MG63 (cell line): ENCODE measurements around the gene ROCK1. TPM values are rescaled to one million over a fixed set of nuclear protein-coding genes. Genes with fewer than 3 reads are reported as not detected.
"Not testable (repeated sequence)": the region's sequence is repeated elsewhere in the genome, so short reads cannot be mapped to it uniquely, and the experiment has no call there.

Experiments
- DNase-seq: peaks from one replicate; pipeline ENCODE4 v3.0.0-alpha.2; 2020
- H3K27me3 ChIP-seq: fragments of 250-450 bp; sonication (Bioruptor Pico); 2 replicates; pipeline ENCODE4 v1.5.1; 2020; ENCODE audit warnings: mild to moderate bottlenecking, moderate library complexity
- H3K36me3 ChIP-seq: fragments of 250-450 bp; sonication (Bioruptor Pico); 2 replicates; pipeline ENCODE4 v1.5.1; 2020; ENCODE audit warnings: mild to moderate bottlenecking, moderate library complexity
- H3K4me3 ChIP-seq: fragments of 250-450 bp; sonication (Bioruptor Pico); 2 replicates; pipeline ENCODE4 v1.5.1; 2020; ENCODE audit warnings: mild to moderate bottlenecking, moderate library complexity
- H3K9me3 ChIP-seq: fragments of 250-450 bp; sonication (Bioruptor Pico); 2 replicates; pipeline ENCODE4 v1.5.1; 2020; ENCODE audit warnings: mild to moderate bottlenecking, moderate library complexity
- total RNA-seq: library from RNA; depleted of rRNA; stranded (reverse); fragments of >200 nt; shearing (Covaris generic); gene quantifications from 2 replicates; pipeline ENCODE4 v1.2.3, GENCODE V29; 2014; ENCODE audit warnings: low replicate concordance; rRNA removed

ROCK1 gene
- total RNA-seq: 12.4 and 16.4 TPM in 2 replicates

DNA sequence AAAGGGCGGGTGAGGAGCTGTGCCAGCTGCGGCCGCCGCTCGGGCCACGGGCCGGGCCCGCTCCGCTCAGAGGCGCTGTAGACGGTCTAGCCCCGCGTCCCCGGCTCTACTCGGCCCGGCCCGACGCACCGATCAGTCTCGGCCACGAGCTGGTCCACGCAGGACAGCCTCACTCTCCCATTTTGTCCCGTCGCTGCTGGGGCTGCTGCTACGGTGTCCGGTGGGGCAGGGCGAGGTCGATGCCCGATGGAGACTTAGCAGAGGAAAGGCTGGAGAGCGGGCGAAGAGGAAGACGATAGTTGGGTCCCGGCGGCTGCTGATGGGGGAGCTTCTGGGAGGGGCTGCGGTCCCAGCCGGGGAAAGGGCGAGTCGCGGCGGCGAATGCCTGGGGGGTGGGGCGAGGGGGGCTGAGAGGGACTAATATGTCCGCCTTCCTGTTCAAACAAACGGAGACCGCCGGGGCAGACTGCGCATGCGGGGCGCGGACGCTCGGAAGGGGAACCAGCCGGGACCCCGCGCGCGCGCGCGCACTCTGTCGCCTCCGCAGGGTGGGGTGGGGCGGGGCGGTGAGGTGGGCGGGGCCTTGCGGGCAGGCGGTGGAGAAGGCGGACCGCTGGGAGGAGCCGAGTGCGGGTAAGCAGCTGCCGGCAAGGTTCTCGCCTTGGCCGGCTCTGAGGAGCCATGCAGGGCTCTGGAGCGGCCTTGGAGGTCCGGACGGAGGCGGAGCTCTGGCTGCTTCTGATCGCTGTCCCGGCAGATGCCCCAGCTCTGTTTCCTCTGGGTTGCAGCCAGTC, at the start of gene ROCK1:
Gene ROCK1 (minus strand): TSS at position 468 of the 794 bp plus-strand sequence. CDS start 903 bp downstream, outside the sequence.
- H3K9me3 ChIP-seq: no peaks in the 10 kb centered on the region
- H3K36me3 ChIP-seq: peaks cover 9% of the 10 kb centered on the region; the same call in 1 of the 2 replicates
- peak within 1 kb of the TSS; percentile 99 for H3K4me3 ChIP-seq
- H3K27me3 ChIP-seq: no peaks in the 10 kb centered on the region
- DNase-seq: peak; percentile 96

DNA sequence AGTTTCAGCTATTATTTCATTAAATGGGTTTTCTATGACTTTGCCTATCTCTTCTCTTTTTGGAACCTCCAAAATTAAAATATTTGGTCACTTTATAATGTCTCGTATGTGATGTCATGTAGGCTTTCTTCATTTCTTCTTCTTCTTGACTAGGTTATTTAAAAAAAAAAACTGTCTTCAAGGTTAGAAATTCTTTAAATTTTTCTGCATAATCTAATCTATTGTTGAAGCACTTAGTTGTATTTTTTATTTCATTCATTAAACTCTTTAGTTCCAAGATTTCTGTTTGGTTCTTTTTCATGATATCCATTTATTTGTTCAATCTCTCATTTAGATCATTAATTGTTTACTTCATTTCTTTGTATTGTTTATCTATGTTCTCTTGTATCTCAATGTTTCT, 43.8 kb upstream of the ROCK1 start:
- Histone ChIP-seq H3K27me3 (no peaks in the 10 kb centered on the region), H3K36me3 (no peaks in the 10 kb centered on the region), H3K4me3 (no peak overlapping the region), H3K9me3 (peaks cover 4% of the 10 kb centered on the region; the same call in 1 of the 2 replicates)
- no peak for DNase-seq

DNA sequence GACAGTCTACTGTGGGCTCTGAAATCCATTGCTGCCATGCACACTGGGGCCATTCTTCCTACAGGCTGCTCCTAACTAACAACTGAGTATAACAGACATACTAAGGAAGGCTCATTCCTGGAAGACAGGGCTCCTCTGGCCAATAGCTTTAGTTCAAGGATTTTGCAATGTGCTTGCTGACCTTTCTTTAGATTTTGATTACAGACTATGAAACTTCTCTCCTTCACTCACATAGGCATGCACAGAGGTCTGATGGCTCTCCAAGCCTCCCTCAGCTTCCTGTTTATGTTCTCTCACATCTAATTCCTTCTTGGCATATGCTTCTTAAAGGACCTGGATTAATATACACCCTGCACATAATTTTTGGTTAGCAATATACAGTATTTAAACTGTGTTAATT, 34.4 kb upstream of the ROCK1 start:
- Histone ChIP-seq H3K36me3 (no peaks in the 10 kb centered on the region), H3K4me3 (no peak overlapping the region), H3K9me3 (peaks cover 2% of the 10 kb centered on the region; the same call in 1 of the 2 replicates), H3K27me3 (no peaks in the 10 kb centered on the region)
- DNase-seq: no peak

DNA sequence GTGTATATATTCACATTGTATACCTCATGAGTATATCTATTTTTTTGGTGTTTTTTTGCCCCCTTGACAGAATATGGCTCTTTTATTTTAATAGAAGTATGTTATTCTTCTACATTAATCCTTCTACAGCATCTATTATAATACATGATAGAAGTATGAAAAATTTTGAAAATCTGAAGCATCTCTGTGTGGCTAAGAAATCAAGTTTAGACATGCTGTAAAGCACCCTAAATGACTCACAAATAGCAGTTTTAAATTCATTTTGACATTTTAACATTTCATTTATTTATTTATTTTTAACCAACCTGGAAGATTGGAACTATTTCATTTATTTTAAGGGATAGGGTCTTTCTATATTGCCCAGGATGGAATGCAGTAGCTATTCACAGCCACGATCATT, 33.8 kb upstream of the ROCK1 start:
- H3K4me3 ChIP-seq: no peak overlapping the region
- peaks cover under 1% of the 10 kb centered on the region; the same call in 1 of the 2 replicates for H3K9me3 ChIP-seq
- DNase-seq: no peak
- no peaks in the 10 kb centered on the region for H3K36me3 ChIP-seq
- no peaks in the 10 kb centered on the region for H3K27me3 ChIP-seq

DNA sequence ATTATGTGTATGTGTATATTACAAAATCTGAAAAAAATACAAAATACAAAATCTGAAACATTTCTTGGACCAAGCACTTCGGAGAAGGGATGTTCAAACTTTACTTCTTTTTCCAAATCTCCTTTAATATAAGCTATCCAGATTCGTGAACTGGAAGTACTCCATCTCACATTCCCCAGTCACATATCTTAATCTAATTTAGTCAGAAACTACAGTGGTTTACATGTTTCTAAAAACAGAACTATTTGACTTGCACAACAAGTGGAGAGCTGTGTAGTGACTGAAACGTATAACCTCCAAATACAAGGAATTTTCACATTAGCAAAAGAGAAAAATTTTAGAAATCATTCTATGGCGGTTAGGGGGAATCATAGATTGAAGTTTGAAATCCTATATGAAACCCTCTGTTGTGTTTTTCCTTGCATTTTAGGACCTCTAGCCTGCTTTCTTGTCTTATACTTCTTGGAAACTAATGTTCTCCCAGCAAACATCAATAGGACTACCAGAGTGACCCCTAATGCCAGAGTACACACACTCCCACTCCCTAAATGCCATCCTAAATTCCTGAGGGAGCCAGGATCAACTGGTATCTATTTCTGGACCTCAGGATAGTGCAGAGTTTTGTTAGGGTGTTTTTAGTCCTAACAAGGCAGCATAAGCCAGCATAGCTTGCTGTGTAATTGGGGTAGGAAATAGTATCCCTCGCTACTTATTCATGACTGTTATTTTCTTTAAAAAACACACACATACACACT, 30.2 kb upstream of the ROCK1 start:
- Histone ChIP-seq H3K9me3 (no peaks in the 10 kb centered on the region), H3K4me3 (no peak overlapping the region), H3K36me3 (no peaks in the 10 kb centered on the region), H3K27me3 (no peaks in the 10 kb centered on the region)
- no peak for DNase-seq

DNA sequence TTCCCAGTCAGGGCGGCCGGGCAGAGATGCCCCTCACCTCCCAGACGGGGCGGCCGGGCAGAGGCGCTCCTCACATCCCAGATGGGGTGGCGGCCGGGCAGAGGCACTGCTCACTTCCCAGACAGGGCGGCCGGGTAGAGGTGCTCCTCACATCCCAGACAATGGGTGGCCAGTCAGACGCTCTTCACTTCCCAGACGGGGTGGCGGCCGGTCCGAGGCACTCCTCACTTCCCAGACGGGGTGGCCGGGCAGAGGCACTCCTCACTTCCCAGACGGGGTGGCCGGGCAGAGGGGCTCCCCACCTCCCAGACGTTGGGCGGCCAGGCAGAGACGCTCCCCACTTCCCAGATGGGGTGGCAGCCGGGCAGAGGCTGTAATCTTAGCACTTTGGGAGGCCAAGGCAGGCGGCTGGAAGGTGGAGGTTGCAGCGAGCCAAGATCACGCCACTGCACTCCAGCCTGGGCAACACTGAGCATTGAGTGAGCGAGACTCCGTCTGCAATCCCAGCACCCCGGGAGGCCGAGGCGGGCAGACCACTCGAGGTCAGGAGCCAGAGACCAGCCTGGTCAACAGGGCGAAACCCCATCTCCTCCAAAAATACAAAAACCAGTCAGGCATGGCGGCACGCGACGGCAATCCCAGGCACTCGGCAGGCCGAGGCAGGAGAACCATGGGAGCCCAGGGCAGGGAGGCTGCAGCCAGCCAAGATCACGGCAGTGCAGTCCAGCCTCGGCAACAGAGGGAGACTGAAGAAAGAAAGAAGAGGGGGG, 26.3 kb upstream of the ROCK1 start:
- H3K9me3 ChIP-seq, DNase-seq, H3K4me3 ChIP-seq, H3K36me3 ChIP-seq, H3K27me3 ChIP-seq: not testable (repeated sequence)

DNA sequence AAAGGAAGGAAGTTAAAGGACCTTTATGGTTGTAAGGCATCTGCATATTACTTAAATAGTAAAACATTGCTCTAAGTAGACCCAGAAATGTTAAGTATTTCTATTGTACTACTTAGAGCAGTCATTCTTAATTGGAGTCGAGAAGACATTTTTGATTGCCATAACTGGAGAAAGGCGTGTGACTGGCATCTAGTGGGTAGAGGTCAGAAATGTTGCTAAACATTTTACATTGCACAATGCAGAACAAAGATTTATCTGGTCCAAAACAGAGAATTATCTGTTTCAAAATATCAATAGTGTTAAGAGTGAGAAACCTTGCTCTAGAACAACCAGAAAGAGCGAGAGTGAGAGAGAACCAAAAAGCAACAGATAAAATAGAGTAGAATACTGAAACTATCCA, 23.3 kb upstream of the ROCK1 start:
- no peaks in the 10 kb centered on the region for H3K27me3 ChIP-seq
- no peaks in the 10 kb centered on the region for H3K36me3 ChIP-seq
- no peak for DNase-seq
- H3K4me3 ChIP-seq: no peak overlapping the region
- H3K9me3 ChIP-seq: peaks cover 5% of the 10 kb centered on the region

DNA sequence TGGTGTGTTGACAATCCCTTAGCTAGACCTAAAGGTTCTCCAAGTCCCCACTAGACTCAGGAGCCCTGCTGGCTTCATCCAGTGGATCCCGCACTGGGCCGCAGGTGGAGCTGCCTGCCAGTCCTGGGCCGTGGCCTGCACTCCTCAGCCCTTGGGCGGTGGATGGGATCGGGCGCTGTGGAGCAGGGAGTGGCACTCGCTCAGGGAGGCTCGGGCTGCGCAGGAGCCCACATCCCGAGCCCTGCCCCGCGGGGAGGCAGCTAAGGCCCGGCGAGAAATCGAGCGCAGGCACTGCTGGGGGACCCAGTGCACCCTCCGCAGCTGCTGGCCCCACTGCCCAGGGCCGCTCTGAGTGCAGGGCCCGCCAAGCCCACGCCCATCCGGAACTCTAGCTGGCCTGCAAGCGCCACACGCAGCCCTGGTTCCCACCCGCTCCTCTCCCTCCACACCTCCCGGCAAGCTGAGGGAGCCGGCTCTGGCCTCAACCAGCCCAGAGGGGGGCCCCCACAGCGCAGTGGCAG, 20.8 kb upstream of the ROCK1 start:
- Histone ChIP-seq H3K27me3 (no peaks in the 10 kb centered on the region), H3K9me3 (peaks cover 5% of the 10 kb centered on the region), H3K36me3 (no peaks in the 10 kb centered on the region), H3K4me3 (no peak overlapping the region)
- DNase-seq: no peak

DNA sequence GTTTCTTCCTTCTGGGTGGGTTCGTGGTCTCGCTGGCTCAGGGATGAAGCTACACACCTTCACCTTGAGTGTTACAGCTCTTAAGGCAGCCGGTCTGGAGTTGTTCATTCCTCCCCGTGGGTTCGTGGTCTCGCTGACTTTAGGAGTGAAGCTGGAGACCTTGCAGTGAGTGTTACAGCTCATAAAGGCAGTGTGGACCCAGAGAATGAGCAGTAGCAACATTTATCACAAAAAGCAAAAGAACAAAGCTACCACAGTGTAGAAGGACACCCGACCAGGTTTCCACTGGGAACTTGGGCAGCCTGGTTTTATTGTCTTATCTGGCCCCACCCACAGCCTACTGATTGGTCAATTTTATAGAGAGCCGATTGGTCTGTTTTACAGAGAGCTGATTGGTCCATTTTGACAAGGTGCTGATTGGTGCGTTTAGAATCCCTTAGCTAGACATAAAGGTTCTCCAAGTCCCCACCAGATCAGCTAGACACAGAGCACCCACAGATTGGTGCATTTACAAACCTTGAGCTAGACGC, 20.1 kb upstream of the ROCK1 start:
- Histone ChIP-seq H3K36me3 (no peaks in the 10 kb centered on the region), H3K9me3 (peaks cover 5% of the 10 kb centered on the region), H3K27me3 (no peaks in the 10 kb centered on the region), H3K4me3 (no peak overlapping the region)
- DNase-seq: no peak

DNA sequence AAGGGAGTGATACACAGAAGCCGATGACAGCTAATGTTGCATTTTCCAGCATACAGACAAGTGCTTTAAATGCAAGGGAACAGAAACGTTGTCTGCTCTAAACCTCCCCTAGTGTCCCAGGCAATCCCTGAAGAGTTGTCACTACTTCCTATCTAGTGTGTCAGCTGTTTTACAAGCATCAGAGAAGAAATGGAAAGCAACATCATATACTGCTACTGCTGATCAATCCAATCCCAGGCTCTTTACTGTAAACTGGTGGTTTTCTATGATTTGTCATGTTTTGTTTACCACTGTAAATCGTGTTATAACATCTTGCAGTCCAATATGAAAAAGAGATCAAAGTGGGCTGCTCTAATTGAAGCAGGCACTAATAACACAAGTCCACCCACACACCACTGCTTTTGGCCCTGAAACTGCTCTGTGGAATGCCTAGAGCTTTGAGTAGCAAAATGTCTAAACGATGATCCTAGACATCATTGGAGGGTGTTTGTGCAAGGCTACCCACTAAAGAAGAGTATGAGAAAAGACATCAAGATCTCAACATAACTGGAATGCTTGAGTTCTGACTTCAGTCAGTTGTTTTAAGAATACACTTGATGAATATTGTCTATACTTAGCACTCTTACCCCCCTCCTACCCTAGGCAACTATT, 18.1 kb upstream of the ROCK1 start:
- no peak overlapping the region for H3K4me3 ChIP-seq

DNA sequence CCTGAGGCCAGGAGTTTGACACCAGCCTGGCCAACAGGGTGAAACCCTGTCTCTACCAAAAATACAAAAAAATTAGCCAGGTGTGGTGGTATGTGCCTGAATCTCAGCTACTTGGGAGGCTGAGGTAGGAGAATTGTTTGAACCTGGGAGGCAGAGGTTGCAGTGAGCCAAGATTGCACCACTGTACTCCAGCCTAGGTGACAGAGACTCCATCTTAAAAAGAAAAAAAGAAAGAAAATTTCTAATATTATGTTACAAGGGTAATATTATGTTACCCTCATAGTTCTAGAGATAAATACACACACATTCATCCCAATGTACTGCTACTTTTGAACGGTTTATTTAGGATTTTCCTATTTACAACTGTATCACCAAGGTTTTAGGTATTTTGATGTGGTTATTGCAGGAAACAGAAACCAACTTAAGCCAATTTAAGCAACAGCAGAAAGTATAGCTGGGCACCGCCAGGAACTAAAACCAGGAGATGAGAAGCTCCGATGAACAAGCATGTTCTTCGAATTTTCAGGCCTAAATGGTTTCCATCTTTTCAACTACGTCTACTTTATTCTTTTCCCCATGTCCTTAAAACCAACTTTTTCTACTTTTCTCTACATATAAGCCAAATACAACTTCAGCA, 11.8 kb upstream of the ROCK1 start:
- Histone ChIP-seq H3K4me3 (no peak overlapping the region), H3K36me3 (no peaks in the 10 kb centered on the region), H3K27me3 (no peaks in the 10 kb centered on the region), H3K9me3 (no peaks in the 10 kb centered on the region)
- no peak for DNase-seq

More for the DNA sequence above, 18.1 kb upstream of the ROCK1 start:
- Histone ChIP-seq H3K36me3 (no peaks in the 10 kb centered on the region), H3K27me3 (no peaks in the 10 kb centered on the region), H3K9me3 (no peaks in the 10 kb centered on the region)
- no peak for DNase-seq

DNA sequence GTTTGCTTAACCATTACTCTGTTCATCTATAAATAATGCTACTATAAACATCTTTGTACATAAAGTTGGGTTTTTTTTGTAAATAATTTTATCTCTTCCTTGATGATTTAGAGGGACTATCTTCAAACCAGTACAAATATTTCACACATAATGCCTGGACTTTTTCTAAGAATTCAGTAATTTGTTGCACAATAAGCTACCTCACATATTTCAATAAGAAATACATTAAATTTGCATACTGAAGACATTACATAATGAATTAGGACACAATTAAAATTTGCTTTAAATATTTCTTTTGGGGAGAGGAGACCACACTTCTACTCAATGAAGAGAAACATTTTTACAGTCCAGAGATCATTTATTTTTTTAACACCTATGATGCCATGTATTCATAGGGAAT, 7.2 kb upstream of the ROCK1 start:
- Histone ChIP-seq H3K9me3 (no peaks in the 10 kb centered on the region), H3K27me3 (no peaks in the 10 kb centered on the region), H3K36me3 (no peaks in the 10 kb centered on the region), H3K4me3 (no peak overlapping the region)
- DNase-seq: no peak

DNA sequence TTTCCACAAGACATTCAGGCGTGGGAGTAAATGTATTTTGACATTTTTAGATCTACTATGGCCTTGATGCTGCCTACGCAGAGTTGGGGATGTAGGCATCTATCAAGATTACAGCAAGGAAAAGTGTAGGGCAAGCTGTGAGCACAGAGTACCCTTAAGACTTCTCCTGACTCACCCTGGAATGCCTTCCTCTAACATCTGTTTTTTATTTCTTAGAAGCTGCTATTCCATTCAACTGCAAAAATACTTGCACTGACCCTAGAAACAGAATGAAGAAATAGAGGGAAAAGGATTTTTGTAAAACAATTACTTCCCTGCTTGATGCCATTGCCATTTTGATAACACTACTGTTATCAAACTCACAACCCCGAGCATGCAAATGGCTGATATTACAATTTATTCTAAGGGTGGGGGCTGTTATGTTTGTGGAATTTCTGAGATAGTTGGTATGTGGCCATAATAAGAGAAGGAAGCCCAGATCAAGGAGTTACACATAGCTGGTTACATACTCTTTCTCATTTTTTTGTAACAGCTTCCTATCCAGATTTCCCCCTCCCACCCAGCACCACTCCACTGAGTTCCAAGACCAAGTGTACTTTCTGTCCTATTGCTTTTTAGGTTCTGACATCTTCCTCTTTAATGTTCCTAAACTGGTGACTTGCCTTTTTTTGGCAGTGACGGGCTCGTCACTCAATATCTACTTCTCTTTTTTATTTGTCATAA, 6.0 kb upstream of the ROCK1 start:
- Histone ChIP-seq H3K36me3 (no peaks in the 10 kb centered on the region), H3K4me3 (no peak overlapping the region), H3K9me3 (no peaks in the 10 kb centered on the region), H3K27me3 (no peaks in the 10 kb centered on the region)
- DNase-seq: peak; percentile 18

DNA sequence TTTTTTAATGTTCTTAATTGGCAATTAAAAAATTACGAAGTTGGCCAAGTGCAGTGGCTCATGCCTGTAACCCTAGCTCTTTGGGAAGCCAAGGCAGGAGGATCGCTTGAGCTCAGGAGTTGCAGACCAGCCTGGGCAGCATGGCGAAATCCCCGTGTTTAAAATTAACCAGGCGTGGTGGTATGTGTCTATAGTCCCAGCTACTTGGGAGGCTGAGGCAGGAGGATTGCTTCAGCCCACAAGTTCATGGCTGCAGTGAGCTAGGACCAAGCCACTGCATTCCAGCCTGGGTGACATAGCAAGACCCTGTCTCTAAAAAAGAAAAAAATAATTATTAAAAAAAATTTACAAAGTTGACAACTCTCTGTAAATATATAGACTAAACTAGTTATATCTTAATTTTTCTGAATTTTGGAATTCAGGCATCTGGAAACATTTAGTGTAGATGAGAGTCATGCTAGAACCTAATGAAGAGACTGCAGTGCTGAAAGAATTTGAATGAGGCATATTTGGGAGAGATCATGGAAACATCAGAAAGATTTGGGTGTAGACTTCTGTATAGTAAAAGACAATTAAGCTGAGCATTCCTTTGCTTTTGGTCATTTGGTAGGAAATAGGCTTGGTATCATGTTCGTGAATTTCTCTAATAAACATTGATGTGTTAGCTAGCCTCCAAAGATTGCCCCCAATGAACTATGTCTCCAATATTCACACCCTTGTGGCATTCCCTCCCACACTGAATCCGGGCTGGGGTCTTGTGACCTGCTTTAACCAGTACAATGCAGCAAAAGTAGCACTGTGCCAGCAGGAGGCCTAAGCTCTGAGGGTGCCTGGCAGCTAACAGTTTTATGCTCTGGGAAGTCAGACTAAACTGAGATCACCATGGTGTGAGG, 4.2 kb upstream of the ROCK1 start:
- Histone ChIP-seq H3K27me3 (no peaks in the 10 kb centered on the region), H3K36me3 (peaks cover 6% of the 10 kb centered on the region; the same call in 1 of the 2 replicates), H3K4me3 (no peak overlapping the region), H3K9me3 (no peaks in the 10 kb centered on the region)
- peak; percentile 67 for DNase-seq
